GM18870 (cell line): ENCODE data around the gene TMEM80.
"Not testable (repeated sequence)": the region's sequence is repeated elsewhere in the genome, so short reads cannot be mapped to it uniquely, and the experiment has no call there.

Source experiments
- ATAC-seq: cut with Tn5 transposase; IDR thresholded peaks from one replicate; pipeline ENCODE4 v1.9.1; 2021; ENCODE audit warnings: moderate library complexity; ENCODE audit not compliant: unreplicated experiment

Gene TMEM80

GRCh38 chr11:679271-680207, 16.1 kb upstream of the TMEM80 start:
- no peak for ATAC-seq

- no peak for ATAC-seq
Measured at GRCh38 chr11:680476-680875, 15.1 kb upstream of the TMEM80 start.

GRCh38 chr11:680970-681369, 14.6 kb upstream of the TMEM80 start:
- no peak for ATAC-seq

GRCh38 chr11:686451-687243, 9.0 kb upstream of the TMEM80 start:
- no peak for ATAC-seq

GRCh38 chr11:687751-688150, 7.9 kb upstream of the TMEM80 start:
- ATAC-seq: no peak

- ATAC-seq: no peak
Measured at GRCh38 chr11:688681-689080, 6.9 kb upstream of the TMEM80 start.

GRCh38 chr11:689625-690024, 6.0 kb upstream of the TMEM80 start:
- ATAC-seq: no peak

GRCh38 chr11:690244-690643, 5.4 kb upstream of the TMEM80 start:
- not testable (repeated sequence) for ATAC-seq

- no peak for ATAC-seq
Measured at GRCh38 chr11:690738-691633, 4.6 kb upstream of the TMEM80 start.

GRCh38 chr11:691710-692590, 3.7 kb upstream of the TMEM80 start:
- ATAC-seq: no peak

- no peak for ATAC-seq
Measured at GRCh38 chr11:692824-693414, 2.7 kb upstream of the TMEM80 start.

GRCh38 chr11:693415-693831, 2.2 kb upstream of the TMEM80 start:
- no peak for ATAC-seq

GRCh38 chr11:693887-694562, 1.6 kb upstream of the TMEM80 start:
- no peak for ATAC-seq

GRCh38 chr11:694563-695287, 891 bp upstream of the TMEM80 start, which contains the start of gene DEAF1:
TSS of gene DEAF1 (minus strand) at chr11:695222. CDS start at chr11:695047, 175 bp downstream.
- ATAC-seq: no peak

GRCh38 chr11:695288-695537, 403 bp upstream of the TMEM80 start:
- ATAC-seq: peak; percentile 88

- no peak for ATAC-seq
Measured at GRCh38 chr11:696955-697491, 1.4 kb downstream of the TMEM80 start.

GRCh38 chr11:697811-698311, 2.2 kb downstream of the TMEM80 start:
- no peak for ATAC-seq

GRCh38 chr11:698493-699115, 3.0 kb downstream of the TMEM80 start:
- no peak for ATAC-seq
